Stimulated activated naive B cell treated with anti-CD40 and anti-IgM and Interleukin-4, amounts not matched to agents 10 μg/mL and 1 μg/mL and 100 μg/mL, for 72 hours (primary cell): ENCODE measurements around the gene VPS33B.
A peak's percentile ranks its signal among the peaks of the same experiment; 100 is the strongest.

Experiments used
- ATAC-seq, 2 donors: fragments of 150-1000 bp; cut with Tn5 transposase; replicated peaks; 2 replicates each; pipeline ENCODE4 v1.10.0; 2021; ENCODE audit warnings: moderate library complexity in 1 of 2
- DNase-seq: peaks from one replicate; pipeline ENCODE4 v3.0.0; 2021
- H3K27ac Mint-ChIP-seq: one replicate; pipeline ENCODE4 v1.8.0; 2022; ENCODE audit warnings: mild to moderate bottlenecking, mixed read lengths
- H3K27me3 Mint-ChIP-seq, 2 donors: one replicate each; pipeline ENCODE4 v1.8.0; 2022; ENCODE audit warnings: mixed read lengths in 2 of 2
- H3K36me3 Mint-ChIP-seq, 2 donors: one replicate each; pipeline ENCODE4 v1.8.0; 2022; ENCODE audit warnings: mixed read lengths in 2 of 2, mild to moderate bottlenecking in 1 of 2
- H3K4me1 Mint-ChIP-seq, 2 donors: one replicate each; pipeline ENCODE4 v1.8.0; 2022; ENCODE audit warnings: mixed read lengths in 2 of 2, mild to moderate bottlenecking in 1 of 2
- H3K4me3 Mint-ChIP-seq, 2 donors: one replicate each; pipeline ENCODE4 v1.8.0; 2022; ENCODE audit warnings: mild to moderate bottlenecking in 2 of 2, mixed read lengths in 2 of 2, moderate library complexity in 1 of 2
- H3K9me3 Mint-ChIP-seq, 2 donors: one replicate each; pipeline ENCODE4 v1.8.0; 2022; ENCODE audit warnings: mixed read lengths in 2 of 2, mild to moderate bottlenecking in 1 of 2

VPS33B gene

DNA sequence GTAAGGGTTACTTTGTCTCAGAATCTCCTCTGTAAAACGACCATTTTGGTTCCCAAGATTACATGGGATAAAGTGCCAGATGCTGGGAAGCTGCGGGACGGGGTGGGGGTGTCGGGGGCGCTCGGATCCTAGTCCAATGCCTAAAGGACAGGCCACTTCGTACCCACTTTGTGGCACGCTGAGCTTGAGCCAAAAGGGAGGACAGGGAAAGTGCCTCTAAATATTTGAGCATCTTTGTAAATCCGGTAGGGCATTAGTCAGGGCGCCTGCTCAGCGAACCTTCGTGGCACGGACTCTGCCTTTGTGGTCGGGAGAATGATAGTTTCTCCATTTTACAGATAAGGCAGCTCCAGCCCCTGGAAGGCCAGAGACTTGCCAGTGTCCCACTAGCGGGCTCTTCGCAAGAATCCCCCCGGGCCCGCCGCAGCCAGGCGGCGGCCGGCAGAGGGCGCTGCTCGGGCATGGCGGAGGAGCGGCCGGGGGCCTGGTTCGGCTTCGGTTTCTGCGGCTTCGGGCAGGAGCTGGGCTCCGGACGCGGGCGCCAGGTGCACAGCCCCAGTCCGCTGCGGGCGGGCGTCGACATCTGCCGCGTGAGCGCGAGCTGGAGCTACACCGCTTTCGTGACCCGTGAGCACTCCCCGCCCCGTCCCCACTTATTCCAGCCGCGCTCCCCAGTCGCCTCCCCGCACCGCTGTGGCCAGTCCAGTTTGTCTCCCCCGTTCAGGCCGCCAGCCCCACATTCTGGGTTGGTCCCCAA, 65.9 kb downstream of the VPS33B start:
- DNase-seq = no peak
- peak overlapping the region; percentile 51 for H3K27ac Mint-ChIP-seq

GRCh38 chr15:90955624-90956273, 66.6 kb downstream of the VPS33B start:
- Mint-ChIP-seq H3K27me3 (no peaks in the 10 kb centered on the region), H3K36me3 (peaks cover 32 to 47% of the 10 kb centered on the region in 2 donors), H3K4me3 (peak overlapping the region; percentile 87 to 96), H3K4me1 (peaks cover 12 to 27% of the 10 kb centered on the region in 2 donors), H3K9me3 (no peaks in the 10 kb centered on the region), H3K27ac (no peak overlapping the region)
- ATAC-seq (no peak), DNase-seq (no peak)

More for the DNA sequence above, 65.9 kb downstream of the VPS33B start:
- ATAC-seq = peak; percentile 14 to 28
- H3K27me3 Mint-ChIP-seq = no peaks in the 10 kb centered on the region
- H3K4me1 Mint-ChIP-seq = peaks cover 12 to 27% of the 10 kb centered on the region in 2 donors
- H3K36me3 Mint-ChIP-seq = peaks cover 37 to 51% of the 10 kb centered on the region in 2 donors
- peak overlapping the region; percentile 76 to 96 for H3K4me3 Mint-ChIP-seq
- H3K9me3 Mint-ChIP-seq = no peaks in the 10 kb centered on the region

DNA sequence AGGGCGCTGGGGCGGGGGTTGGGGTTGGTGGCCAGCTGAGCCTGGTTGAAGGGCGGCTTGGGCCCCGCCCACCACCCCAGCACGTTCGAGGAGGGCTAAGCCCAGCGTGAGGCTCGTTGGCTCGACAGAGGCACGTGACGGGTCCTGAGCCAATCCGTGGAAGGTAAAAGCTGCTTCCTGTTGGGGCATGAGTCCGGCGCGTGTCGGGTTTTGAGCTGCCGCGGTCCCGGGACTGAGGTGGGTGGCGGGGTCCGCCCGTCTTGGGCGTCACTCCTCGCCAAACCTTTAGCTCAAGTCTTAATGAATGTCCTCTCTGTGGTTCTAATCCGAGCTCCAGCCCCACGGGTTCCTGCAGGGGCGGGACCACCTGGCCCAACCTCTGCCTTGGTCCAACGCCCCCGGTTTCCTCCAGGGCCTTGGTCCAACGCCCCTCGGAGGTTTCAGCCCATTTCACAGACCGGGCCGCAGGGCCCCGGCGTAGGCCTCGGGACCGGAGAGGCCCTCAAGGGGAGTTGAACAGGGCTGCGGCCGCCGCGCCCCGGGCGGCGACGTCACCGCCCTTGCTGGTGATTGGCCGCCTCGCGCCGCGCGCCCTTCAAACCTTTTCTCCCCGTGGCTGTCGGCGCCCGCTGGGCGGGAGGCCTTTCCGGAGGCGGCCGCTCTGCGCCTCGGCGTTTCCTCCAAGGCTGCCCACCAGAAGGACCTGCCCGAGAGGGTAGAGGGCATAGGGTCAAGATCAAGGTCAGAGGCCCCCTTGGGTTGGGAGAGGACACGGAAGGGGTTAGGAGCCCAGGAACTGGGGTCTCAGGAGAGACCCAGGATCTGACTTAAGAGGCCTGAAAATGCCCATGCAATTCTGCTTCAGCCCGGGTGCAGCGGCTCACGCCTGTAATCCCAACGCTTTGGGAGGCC, 67.4 kb downstream of the VPS33B start, which contains the start of gene RCCD1:
Gene RCCD1, plus strand, starts transcription at position 173 of the 912 bp plus-strand sequence. CDS start 1,851 bp downstream, outside the sequence.
- Mint-ChIP-seq H3K36me3 (peaks cover 30 to 43% of the 10 kb centered on the region in 2 donors), H3K4me3 (peak within 1 kb of the TSS; percentile 87 to 96), H3K27ac (peak within 1 kb of the TSS; percentile 98), H3K9me3 (no peaks in the 10 kb centered on the region), H3K4me1 (peaks cover 12 to 27% of the 10 kb centered on the region in 2 donors), H3K27me3 (no peaks in the 10 kb centered on the region)
- DNase-seq (peak; percentile 91), ATAC-seq (peak; percentile 94 to 96)

DNA sequence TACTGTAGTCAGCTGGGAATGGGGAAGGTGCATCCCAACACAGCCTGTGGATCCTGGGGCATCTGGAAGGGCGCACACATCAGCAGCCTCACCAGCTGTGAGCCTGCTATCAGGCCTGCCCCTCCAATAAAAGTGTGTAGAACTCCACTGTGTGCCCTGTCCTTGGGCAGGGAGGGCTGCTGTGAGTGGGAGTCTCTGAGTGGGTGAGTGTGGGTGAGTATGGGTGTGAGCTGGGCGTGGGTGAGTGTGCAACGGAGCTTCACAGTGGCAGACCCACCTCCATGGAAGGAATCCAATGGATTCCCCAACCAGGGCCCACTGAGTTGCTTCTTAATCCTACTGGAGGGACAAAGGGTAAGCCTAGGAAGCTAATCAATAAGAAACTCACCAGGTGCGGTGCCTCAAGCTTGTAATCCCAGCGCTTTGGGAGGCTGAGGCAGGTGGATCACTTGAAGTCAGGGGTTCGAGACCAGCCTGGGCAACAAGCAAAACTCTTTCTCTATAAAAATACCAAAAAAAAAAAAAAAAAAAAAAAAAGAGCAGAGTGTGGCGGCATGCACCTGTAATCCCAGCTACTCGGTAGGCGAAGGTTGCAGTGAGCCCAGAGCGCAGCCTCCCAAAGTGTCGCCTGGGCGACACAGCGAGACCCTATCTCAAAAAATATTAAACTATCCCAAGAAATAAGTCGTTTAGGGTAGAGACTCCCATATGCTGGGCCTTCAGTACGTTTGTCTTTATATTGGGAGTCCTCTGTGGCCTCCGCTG, 68.3 kb downstream of the VPS33B start:
- Mint-ChIP-seq H3K27me3 (no peaks in the 10 kb centered on the region), H3K4me1 (peaks cover 12 to 30% of the 10 kb centered on the region in 2 donors), H3K36me3 (peaks cover 31 to 43% of the 10 kb centered on the region in 2 donors), H3K27ac (peak overlapping the region; percentile 98), H3K9me3 (no peaks in the 10 kb centered on the region), H3K4me3 (peak overlapping the region; percentile 87 to 96)
- ATAC-seq (no peak), DNase-seq (no peak)

- peaks cover 40 to 52% of the 10 kb centered on the region in 2 donors for H3K36me3 Mint-ChIP-seq
These were observed 69.3 kb downstream of the VPS33B start for GRCh38 chr15:90952901-90953677.

DNA sequence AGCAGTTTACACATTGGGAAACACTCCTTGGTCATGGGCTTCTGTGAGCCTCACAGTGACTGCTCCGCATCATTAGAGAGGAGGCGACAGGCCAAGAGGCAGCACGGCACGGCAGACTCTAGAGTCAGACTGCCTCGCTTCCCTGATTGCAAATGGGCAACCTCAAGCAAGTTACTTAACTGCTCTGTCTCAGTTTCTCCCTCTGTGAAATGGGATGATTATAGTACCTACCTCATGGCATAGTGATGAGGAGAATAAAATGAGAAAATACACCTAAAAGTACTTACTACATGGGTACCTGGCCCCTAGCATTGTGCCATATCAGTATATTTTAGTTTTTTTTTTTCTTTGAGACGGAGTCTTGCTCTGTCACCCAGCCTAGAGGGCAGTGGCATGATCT, 71.7 kb downstream of the VPS33B start:
- Mint-ChIP-seq H3K4me1 (peaks cover 6 to 22% of the 10 kb centered on the region in 2 donors), H3K27me3 (no peaks in the 10 kb centered on the region), H3K27ac (no peak overlapping the region), H3K4me3 (no peak overlapping the region), H3K36me3 (peaks cover 43 to 61% of the 10 kb centered on the region in 2 donors), H3K9me3 (no peaks in the 10 kb centered on the region)
- ATAC-seq = no peak
- DNase-seq = no peak

More at GRCh38 chr15:90952901-90953677, 69.3 kb downstream of the VPS33B start:
- Mint-ChIP-seq H3K4me1 (peaks cover 12 to 33% of the 10 kb centered on the region in 2 donors), H3K27me3 (no peaks in the 10 kb centered on the region), H3K27ac (peak overlapping the region; percentile 40), H3K9me3 (no peaks in the 10 kb centered on the region), H3K4me3 (no peak overlapping the region)
- ATAC-seq (no peak), DNase-seq (no peak)

GRCh38 chr15:90949979-90950675, 72.3 kb downstream of the VPS33B start:
- H3K9me3 Mint-ChIP-seq = no peaks in the 10 kb centered on the region
- ATAC-seq (no peak), DNase-seq (no peak)
- no peak overlapping the region for H3K4me3 Mint-ChIP-seq
- H3K27ac Mint-ChIP-seq = peak overlapping the region; percentile 31
- no peaks in the 10 kb centered on the region for H3K27me3 Mint-ChIP-seq
- H3K36me3 Mint-ChIP-seq = peaks cover 45 to 61% of the 10 kb centered on the region in 2 donors
- peaks cover 6 to 19% of the 10 kb centered on the region in 2 donors for H3K4me1 Mint-ChIP-seq
